ENCODE data around the gene FAM174C. TPM values are rescaled to one million over a fixed set of nuclear protein-coding genes. Genes with fewer than 3 reads are reported as not detected.

Gene FAM174C
- 19.3 TPM for polyA plus RNA-seq (2013)

- DNase-seq = peak; percentile 99
- peaks cover 2 to 72% (median 50%) of the 10 kb centered on the region in 4 experiments for H3K36me3 ChIP-seq (ENCODE audit: control insufficient read depth in 4 of 4, insufficient read depth in 4 of 4, low read length in 3 of 4)
- H3K4me3 ChIP-seq (ENCODE audit: control insufficient read depth in 1 of 7, extremely low read depth in 1 of 7, insufficient read depth in 4 of 7, low read depth in 2 of 7, low read length in 6 of 7) = peak within 1 kb of the TSS; percentile 39 to 84 (median 76)
- POLR2A ChIA-PET = interaction anchor here (0.5 to 2.0 kb wide), 5 partner anchors 9 to 127 kb away, joined by 3 to 6 read pairs (median 4); no protein-coding TSS in a partner anchor
- CTCF ChIA-PET = interaction anchor here (1.0 to 1.7 kb wide), 2 partner anchors 9 to 31 kb away, joined by 3 to 5 read pairs; no protein-coding TSS in a partner anchor
- under 1% methylated on average over 72 of the region's 98 CpGs for WGBS (ENCODE audit: insufficient coverage)
- H3K27me3 ChIP-seq (replicated peaks in 2 of 5; ENCODE audit: control insufficient read depth in 4 of 5, insufficient read depth in 5 of 5, low read length in 4 of 5) = no peaks in the 10 kb centered on the region
- peaks cover 3 to 58% (median 52%) of the 10 kb centered on the region in 4 experiments for H3K4me1 ChIP-seq (ENCODE audit: control extremely low read depth in 1 of 4, control insufficient read depth in 4 of 4, insufficient read depth in 4 of 4, low read length in 3 of 4)
- no peaks in the 10 kb centered on the region for H3K9me3 ChIP-seq (ENCODE audit: control extremely low read depth in 1 of 5, control insufficient read depth in 4 of 5, insufficient read depth in 2 of 5, low read depth in 1 of 5, low read length in 4 of 5)
- H3K27ac ChIP-seq (ENCODE audit: insufficient read depth in 1 of 2, low read depth in 1 of 2, low read length in 2 of 2, poor library complexity in 1 of 2, severe bottlenecking in 2 of 2) = peak within 1 kb of the TSS; percentile 88 to 92
Measured at GRCh38 chr19:1275260-1275975, at the start of gene FAM174C. Gene FAM174C (plus strand): TSS chr19:1275530. CDS start chr19:1275550, 20 bp downstream.

- no peak for DNase-seq
- Histone ChIP-seq H3K9me3 (ENCODE audit: control extremely low read depth in 1 of 5, control insufficient read depth in 4 of 5, insufficient read depth in 2 of 5, low read depth in 1 of 5, low read length in 4 of 5) (no peaks in the 10 kb centered on the region), H3K36me3 (ENCODE audit: control insufficient read depth in 4 of 4, insufficient read depth in 4 of 4, low read length in 3 of 4) (peaks cover 2 to 64% (median 40%) of the 10 kb centered on the region in 4 experiments), H3K4me1 (ENCODE audit: control extremely low read depth in 1 of 4, control insufficient read depth in 4 of 4, insufficient read depth in 4 of 4, low read length in 3 of 4) (no peaks in the 10 kb centered on the region), H3K27ac (ENCODE audit: insufficient read depth in 1 of 2, low read depth in 1 of 2, low read length in 2 of 2, poor library complexity in 1 of 2, severe bottlenecking in 2 of 2) (no peak overlapping the region), H3K4me3 (ENCODE audit: control insufficient read depth in 1 of 7, extremely low read depth in 1 of 7, insufficient read depth in 4 of 7, low read depth in 2 of 7, low read length in 6 of 7) (no peak overlapping the region), H3K27me3 (replicated peaks in 2 of 5; ENCODE audit: control insufficient read depth in 4 of 5, insufficient read depth in 5 of 5, low read length in 4 of 5) (no peaks in the 10 kb centered on the region)
- POLR2A ChIA-PET = no interaction called here
- WGBS (ENCODE audit: insufficient coverage) = 97% methylated on average over 11 of the region's 11 CpGs
- CTCF ChIA-PET = interaction anchor here (1.1 to 1.2 kb wide), 3 partner anchors 8 to 21 kb away, joined by 3 to 5 read pairs (median 4); no protein-coding TSS in a partner anchor
Measured at GRCh38 chr19:1226227-1226518, 49.2 kb upstream of the FAM174C start.

- H3K4me1 ChIP-seq (ENCODE audit: control extremely low read depth in 1 of 4, control insufficient read depth in 4 of 4, insufficient read depth in 4 of 4, low read length in 3 of 4) = peaks cover 0 to under 1% (median 0%) of the 10 kb centered on the region in 4 experiments
- H3K36me3 ChIP-seq (ENCODE audit: control insufficient read depth in 4 of 4, insufficient read depth in 4 of 4, low read length in 3 of 4) = peaks cover 2 to 59% (median 37%) of the 10 kb centered on the region in 4 experiments
- no peaks in the 10 kb centered on the region for H3K27me3 ChIP-seq (replicated peaks in 2 of 5; ENCODE audit: control insufficient read depth in 4 of 5, insufficient read depth in 5 of 5, low read length in 4 of 5)
- no peak overlapping the region for H3K27ac ChIP-seq (ENCODE audit: insufficient read depth in 1 of 2, low read depth in 1 of 2, low read length in 2 of 2, poor library complexity in 1 of 2, severe bottlenecking in 2 of 2)
- no peak for DNase-seq
- CTCF ChIA-PET = interaction anchor here (1.1 to 1.2 kb wide), 3 partner anchors 8 to 22 kb away, joined by 3 to 4 read pairs (median 3); no protein-coding TSS in a partner anchor
- H3K9me3 ChIP-seq (ENCODE audit: control extremely low read depth in 1 of 5, control insufficient read depth in 4 of 5, insufficient read depth in 2 of 5, low read depth in 1 of 5, low read length in 4 of 5) = no peaks in the 10 kb centered on the region
- 98% methylated on average over 35 of the region's 50 CpGs for WGBS (ENCODE audit: insufficient coverage)
- no peak overlapping the region for H3K4me3 ChIP-seq (ENCODE audit: control insufficient read depth in 1 of 7, extremely low read depth in 1 of 7, insufficient read depth in 4 of 7, low read depth in 2 of 7, low read length in 6 of 7)
- POLR2A ChIA-PET = no interaction called here
Measured at GRCh38 chr19:1226522-1227303, 48.6 kb upstream of the FAM174C start.

- WGBS (ENCODE audit: insufficient coverage) = 97% methylated on average over 53 of the region's 56 CpGs
- DNase-seq = no peak
- Histone ChIP-seq H3K4me1 (ENCODE audit: control extremely low read depth in 1 of 4, control insufficient read depth in 4 of 4, insufficient read depth in 4 of 4, low read length in 3 of 4) (peaks cover 0 to 8% (median 2%) of the 10 kb centered on the region in 4 experiments), H3K36me3 (ENCODE audit: control insufficient read depth in 4 of 4, insufficient read depth in 4 of 4, low read length in 3 of 4) (peaks cover 2 to 52% (median 32%) of the 10 kb centered on the region in 4 experiments), H3K27ac (ENCODE audit: insufficient read depth in 1 of 2, low read depth in 1 of 2, low read length in 2 of 2, poor library complexity in 1 of 2, severe bottlenecking in 2 of 2) (no peak overlapping the region), H3K9me3 (ENCODE audit: control extremely low read depth in 1 of 5, control insufficient read depth in 4 of 5, insufficient read depth in 2 of 5, low read depth in 1 of 5, low read length in 4 of 5) (no peaks in the 10 kb centered on the region), H3K4me3 (ENCODE audit: control insufficient read depth in 1 of 7, extremely low read depth in 1 of 7, insufficient read depth in 4 of 7, low read depth in 2 of 7, low read length in 6 of 7) (no peak overlapping the region), H3K27me3 (replicated peaks in 2 of 5; ENCODE audit: control insufficient read depth in 4 of 5, insufficient read depth in 5 of 5, low read length in 4 of 5) (no peaks in the 10 kb centered on the region)
- ChIA-PET POLR2A (no interaction called here), CTCF (interaction anchor here (1.2 kb wide), 1 partner anchor 12 kb away, joined by 3 read pairs; no protein-coding TSS in a partner anchor)
Measured at GRCh38 chr19:1227304-1228054, 47.9 kb upstream of the FAM174C start.

GRCh38 chr19:1228161-1228957 lies 47.0 kb upstream of the FAM174C start:
- Histone ChIP-seq H3K4me1 (ENCODE audit: control extremely low read depth in 1 of 4, control insufficient read depth in 4 of 4, insufficient read depth in 4 of 4, low read length in 3 of 4) (peaks cover 0 to 13% (median 5%) of the 10 kb centered on the region in 4 experiments), H3K36me3 (ENCODE audit: control insufficient read depth in 4 of 4, insufficient read depth in 4 of 4, low read length in 3 of 4) (peaks cover 2 to 43% (median 24%) of the 10 kb centered on the region in 4 experiments), H3K9me3 (ENCODE audit: control extremely low read depth in 1 of 5, control insufficient read depth in 4 of 5, insufficient read depth in 2 of 5, low read depth in 1 of 5, low read length in 4 of 5) (no peaks in the 10 kb centered on the region), H3K27ac (ENCODE audit: insufficient read depth in 1 of 2, low read depth in 1 of 2, low read length in 2 of 2, poor library complexity in 1 of 2, severe bottlenecking in 2 of 2) (no peak overlapping the region), H3K27me3 (replicated peaks in 2 of 5; ENCODE audit: control insufficient read depth in 4 of 5, insufficient read depth in 5 of 5, low read length in 4 of 5) (no peaks in the 10 kb centered on the region), H3K4me3 (ENCODE audit: control insufficient read depth in 1 of 7, extremely low read depth in 1 of 7, insufficient read depth in 4 of 7, low read depth in 2 of 7, low read length in 6 of 7) (no peak overlapping the region)
- ChIA-PET CTCF (interaction anchor here (1.2 kb wide), 1 partner anchor 11 kb away, joined by 3 read pairs; no protein-coding TSS in a partner anchor), POLR2A (no interaction called here)
- DNase-seq = no peak
- WGBS (ENCODE audit: insufficient coverage) = 98% methylated on average over 79 of the region's 100 CpGs
